DOHH2 (cell line): ENCODE results near the gene ZYX.

Experiments used
- H3F3A ChIP-seq: fragments of 200-600 bp; sonication (generic), shearing (Covaris generic); 2 replicates; pipeline ENCODE4 v1.6.0; 2016; ENCODE audit warnings: antibody characterized with exemption, mild to moderate bottlenecking; ENCODE audit not compliant: control insufficient read depth, insufficient read depth
- H3K27ac ChIP-seq: fragments of 200-600 bp; sonication (generic); 2 replicates; pipeline ENCODE4 v1.5.1; 2014; ENCODE audit warnings: low read depth, mild to moderate bottlenecking, low read length, moderate library complexity
- H3K27me3 ChIP-seq: fragments of 200-600 bp; sonication (generic); 2 replicates; pipeline ENCODE4 v1.6.1; 2014; ENCODE audit warnings: mild to moderate bottlenecking, low read length, mixed read lengths; ENCODE audit not compliant: control insufficient read depth
- H3K36me3 ChIP-seq: fragments of 200-600 bp; sonication (generic); 2 replicates; pipeline ENCODE4 v1.6.1; 2014; ENCODE audit warnings: mild to moderate bottlenecking, low read length, moderate library complexity, mixed read lengths; ENCODE audit not compliant: control insufficient read depth
- H3K4me1 ChIP-seq: fragments of 200-600 bp; sonication (generic); 2 replicates; pipeline ENCODE4 v1.6.1; 2014; ENCODE audit warnings: mild to moderate bottlenecking, low read length, mixed read lengths; ENCODE audit not compliant: control insufficient read depth
- H3K4me2 ChIP-seq: fragments of 200-600 bp; sonication (generic); 2 replicates; pipeline ENCODE4 v1.6.0; 2014; ENCODE audit warnings: mild to moderate bottlenecking, low read length, moderate library complexity
- H3K4me3 ChIP-seq: fragments of 200-600 bp; sonication (generic); 2 replicates; pipeline ENCODE4 v1.5.1; 2014; ENCODE audit warnings: mild to moderate bottlenecking, low read length, mixed read lengths
- H3K79me2 ChIP-seq: fragments of 200-600 bp; sonication (generic); 2 replicates; pipeline ENCODE4 v1.6.1; 2014; ENCODE audit warnings: mild to moderate bottlenecking, low read length, mixed read lengths; ENCODE audit not compliant: control insufficient read depth
- H3K9me2 ChIP-seq: fragments of 200-600 bp; sonication (generic); replicated peaks from 2 replicates; pipeline ENCODE4 v1.6.1; 2014; ENCODE audit warnings: mild to moderate bottlenecking, low read length, mixed read lengths; ENCODE audit not compliant: control insufficient read depth
- H3K9me3 ChIP-seq: fragments of 200-600 bp; sonication (generic); 2 replicates; pipeline ENCODE4 v1.6.1; 2014; ENCODE audit warnings: antibody characterized with exemption, low read length, mixed read lengths; ENCODE audit not compliant: control insufficient read depth, insufficient read depth
- H4K20me1 ChIP-seq: fragments of 200-600 bp; sonication (generic); 2 replicates; pipeline ENCODE4 v1.6.0; 2014; ENCODE audit warnings: low read depth, mild to moderate bottlenecking, antibody characterized with exemption, low read length, moderate library complexity; ENCODE audit not compliant: control insufficient read depth, insufficient read depth
- CTCF ChIP-seq: fragments of 200-600 bp; sonication (generic); IDR thresholded peaks from one replicate; pipeline ENCODE4 v1.5.1; 2014; ENCODE audit warnings: antibody characterized with exemption, mild to moderate bottlenecking, low read depth, low read length; ENCODE audit not compliant: poor library complexity, severe bottlenecking
- EZH2phosphoT487 ChIP-seq: fragments of 200-600 bp; sonication (generic); IDR thresholded peaks from 2 replicates; pipeline ENCODE4 v1.6.1; 2017; ENCODE audit warnings: borderline replicate concordance, mild to moderate bottlenecking, antibody characterized with exemption, low read length, moderate library complexity, mixed read lengths

The ZYX gene

GRCh38 chr7:143431109-143431508, 50.0 kb downstream of the ZYX start:
- Histone ChIP-seq H3K9me2 (no peaks in the 10 kb centered on the region), H3K9me3 (no peaks in the 10 kb centered on the region), H3F3A (no peaks in the 10 kb centered on the region), H3K4me2 (no peak overlapping the region), H3K79me2 (no peaks in the 10 kb centered on the region), H3K36me3 (no peaks in the 10 kb centered on the region), H3K27me3 (peaks cover 5% of the 10 kb centered on the region; the same call in 1 of the 2 replicates), H3K27ac (no peak overlapping the region), H3K4me1 (peaks cover under 1% of the 10 kb centered on the region; the same call in 1 of the 2 replicates), H4K20me1 (no peaks in the 10 kb centered on the region), H3K4me3 (no peak overlapping the region)
- no peak for TF ChIP-seq CTCF
- TF ChIP-seq EZH2phosphoT487, result no peak

GRCh38 chr7:143433759-143434158, 52.6 kb downstream of the ZYX start:
- Histone ChIP-seq H3K36me3 (no peaks in the 10 kb centered on the region), H3F3A (no peaks in the 10 kb centered on the region), H3K4me2 (no peak overlapping the region), H3K27me3 (peaks cover 5% of the 10 kb centered on the region; the same call in 1 of the 2 replicates), H3K79me2 (no peaks in the 10 kb centered on the region), H4K20me1 (no peaks in the 10 kb centered on the region), H3K27ac (no peak overlapping the region), H3K4me3 (no peak overlapping the region), H3K9me2 (no peaks in the 10 kb centered on the region), H3K9me3 (no peaks in the 10 kb centered on the region), H3K4me1 (peaks cover 6% of the 10 kb centered on the region; the same call in 1 of the 2 replicates)
- no peak for TF ChIP-seq EZH2phosphoT487
- no peak for TF ChIP-seq CTCF

GRCh38 chr7:143434660-143435059, 53.5 kb downstream of the ZYX start:
- H3K36me3 ChIP-seq, result no peaks in the 10 kb centered on the region
- H3K79me2 ChIP-seq, result no peaks in the 10 kb centered on the region
- no peaks in the 10 kb centered on the region for H4K20me1 ChIP-seq
- peaks cover 6% of the 10 kb centered on the region; the same call in 1 of the 2 replicates for H3K4me1 ChIP-seq
- no peak overlapping the region for H3K27ac ChIP-seq
- no peak overlapping the region for H3K4me2 ChIP-seq
- H3K27me3 ChIP-seq, result peaks cover 5% of the 10 kb centered on the region; the same call in 1 of the 2 replicates
- H3K9me3 ChIP-seq, result no peaks in the 10 kb centered on the region
- H3K4me3 ChIP-seq, result no peak overlapping the region
- no peaks in the 10 kb centered on the region for H3F3A ChIP-seq
- no peaks in the 10 kb centered on the region for H3K9me2 ChIP-seq
- TF ChIP-seq CTCF, result no peak
- no peak for TF ChIP-seq EZH2phosphoT487

- H3K27me3 ChIP-seq, result peaks cover 9% of the 10 kb centered on the region; the same call in 1 of the 2 replicates
- no peaks in the 10 kb centered on the region for H3K36me3 ChIP-seq
- no peaks in the 10 kb centered on the region for H3K9me2 ChIP-seq
- no peaks in the 10 kb centered on the region for H3K9me3 ChIP-seq
- peaks cover 6% of the 10 kb centered on the region; the same call in 1 of the 2 replicates for H3K4me1 ChIP-seq
- H3K27ac ChIP-seq, result no peak overlapping the region
- H3K4me2 ChIP-seq, result no peak overlapping the region
- H3K4me3 ChIP-seq, result no peak overlapping the region
- TF ChIP-seq EZH2phosphoT487 (no peak), CTCF (no peak)
- H3K79me2 ChIP-seq, result no peaks in the 10 kb centered on the region
- H3F3A ChIP-seq, result no peaks in the 10 kb centered on the region
- H4K20me1 ChIP-seq, result no peaks in the 10 kb centered on the region
Measured at GRCh38 chr7:143435266-143435665, 54.1 kb downstream of the ZYX start.
